GM10847 (cell line): ENCODE measurements around the gene PGPEP1.

Experiments used
- POLR2A ChIP-seq: IDR thresholded peaks from 2 replicates; pipeline ENCODE4 v1.6.1; 2011; ENCODE audit not compliant: insufficient read length; ENCODE audit errors: extremely low read depth

PGPEP1 gene

GRCh38 chr19:18340190-18340989 is at the start of gene PGPEP1:
TSS of gene PGPEP1 (plus strand) at chr19:18340598. CDS start at chr19:18340682, 84 bp downstream.
- peak; percentile 57 for TF ChIP-seq POLR2A

DNA sequence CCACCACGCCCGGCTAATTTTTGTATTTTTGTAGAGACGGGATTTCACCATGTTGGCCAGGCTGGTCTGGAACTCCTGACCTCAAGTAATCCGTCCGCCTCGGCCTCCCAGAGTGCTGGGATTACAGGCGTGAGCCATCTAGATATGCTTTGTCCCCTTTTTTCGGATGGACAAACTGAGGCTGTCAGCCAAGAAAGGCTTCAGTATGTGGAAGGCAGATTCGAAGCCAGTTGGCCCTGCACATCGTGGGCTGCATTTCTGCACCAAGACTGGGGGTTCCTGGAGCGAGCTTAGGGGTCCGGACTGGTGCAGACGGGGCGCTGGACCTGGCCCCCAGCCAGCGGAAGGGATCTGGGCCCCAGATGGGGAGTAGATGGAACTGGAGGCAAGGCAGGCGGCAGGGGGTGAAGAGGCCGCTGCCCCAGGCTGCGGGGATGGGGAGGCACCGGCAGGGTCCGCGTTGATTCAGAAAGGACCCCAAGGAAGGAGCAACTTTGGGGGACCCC is 49.3 kb upstream of the PGPEP1 start:
- no peak for TF ChIP-seq POLR2A

- TF ChIP-seq POLR2A, result peak; percentile 45
Observed at GRCh38 chr19:18291590-18292461, 48.6 kb upstream of the PGPEP1 start.

GRCh38 chr19:18292462-18292809 is 48.0 kb upstream of the PGPEP1 start:
- TF ChIP-seq POLR2A, result no peak

GRCh38 chr19:18292810-18293641 is 47.4 kb upstream of the PGPEP1 start:
- no peak for TF ChIP-seq POLR2A

DNA sequence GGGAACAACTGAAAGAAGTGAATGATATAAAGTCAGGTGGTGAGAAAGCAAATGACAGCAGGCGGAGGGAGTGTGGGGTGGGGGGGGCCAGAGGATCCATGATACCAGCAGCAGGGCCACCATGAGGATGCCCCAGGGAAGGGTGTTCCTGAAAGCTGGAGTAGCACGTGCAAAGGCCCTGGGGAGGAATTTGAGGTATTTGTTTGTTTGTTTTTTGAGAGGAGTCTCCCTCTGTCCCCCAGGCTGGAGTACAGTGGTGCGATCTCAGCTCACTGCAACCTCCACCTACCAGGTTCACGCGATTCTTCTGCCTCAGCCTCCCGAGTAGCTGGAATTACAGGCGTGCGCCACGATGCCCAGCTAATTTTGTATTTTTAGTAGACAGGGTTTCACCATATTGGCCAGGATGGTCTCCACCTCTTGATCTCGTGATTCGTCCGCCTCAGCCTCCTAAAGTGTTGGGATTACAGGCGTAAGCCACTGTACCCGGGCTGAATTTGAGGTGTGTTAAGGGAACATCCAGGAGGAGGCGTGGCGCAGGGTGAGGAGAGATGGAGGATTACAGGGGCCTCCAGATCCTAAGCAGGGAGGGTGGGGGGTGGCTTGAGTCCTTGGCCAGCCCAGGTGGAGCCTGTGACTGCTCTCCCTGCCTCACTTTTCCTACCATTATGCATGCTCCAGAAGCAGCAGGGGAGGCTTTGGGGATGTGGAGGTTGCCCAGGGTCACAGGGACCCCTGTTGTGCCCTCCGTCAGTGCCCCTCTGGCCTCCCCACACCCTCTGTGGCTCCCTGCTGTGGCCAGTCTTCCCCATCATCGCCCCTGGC is 46.5 kb upstream of the PGPEP1 start:
- TF ChIP-seq POLR2A, result no peak

GRCh38 chr19:18294467-18294864 is 45.9 kb upstream of the PGPEP1 start:
- no peak for TF ChIP-seq POLR2A

DNA sequence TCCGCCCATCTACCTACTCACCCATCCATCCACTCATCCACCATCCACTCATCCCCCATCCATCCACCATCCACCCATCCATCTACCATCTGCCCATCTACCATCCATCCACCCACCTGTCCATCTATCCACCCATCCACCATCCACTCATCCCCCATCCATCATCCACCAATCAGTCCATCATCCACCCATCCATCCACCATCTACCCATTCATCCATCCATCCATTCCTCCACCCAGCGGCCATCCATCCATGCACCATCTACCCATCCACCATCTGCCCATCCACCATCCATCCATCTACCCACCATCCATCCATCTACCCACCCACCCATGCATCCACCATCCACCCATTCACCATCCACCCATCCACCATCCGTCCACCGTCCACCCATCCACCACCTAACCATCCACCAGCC is 45.4 kb upstream of the PGPEP1 start:
- TF ChIP-seq POLR2A, result no peak

DNA sequence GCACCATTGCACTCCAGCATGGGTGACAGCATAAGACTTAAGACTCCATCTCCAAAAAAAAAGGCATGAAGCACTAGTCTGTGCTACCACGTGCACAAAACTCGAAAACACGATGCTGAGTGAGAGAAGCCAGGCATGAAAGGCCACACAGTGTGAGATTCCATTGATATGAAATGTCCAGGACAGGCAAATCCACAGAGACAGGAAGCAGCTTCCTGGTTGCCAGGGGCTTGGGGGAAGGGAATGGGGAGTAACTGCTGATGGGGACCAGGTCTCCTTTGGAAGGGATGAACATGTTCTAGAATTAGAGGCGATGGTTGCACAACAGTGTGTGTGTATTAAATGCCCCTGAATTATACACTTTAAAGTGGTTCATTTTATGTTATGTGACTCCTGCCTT is 43.1 kb upstream of the PGPEP1 start:
- no peak for TF ChIP-seq POLR2A

DNA sequence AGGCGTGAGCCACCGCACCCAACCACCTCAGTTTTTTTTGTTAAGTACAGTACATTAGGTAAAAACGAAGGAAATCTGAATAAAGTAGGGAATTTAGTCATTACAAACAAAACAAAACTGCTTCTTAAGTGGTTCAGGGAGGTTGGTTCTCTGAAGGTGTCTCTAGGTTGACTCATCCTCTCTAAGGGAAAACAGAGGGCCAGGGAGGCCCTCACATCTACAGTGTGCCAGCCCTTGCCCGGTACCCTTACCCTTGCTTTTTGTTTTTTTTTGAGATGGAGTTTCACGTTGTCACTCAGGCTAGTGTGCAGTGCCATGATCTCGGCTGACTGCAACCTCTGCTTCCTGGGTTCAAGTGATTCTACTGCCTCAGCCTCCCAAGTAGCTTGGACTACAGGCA is 41.8 kb upstream of the PGPEP1 start:
- no peak for TF ChIP-seq POLR2A

DNA sequence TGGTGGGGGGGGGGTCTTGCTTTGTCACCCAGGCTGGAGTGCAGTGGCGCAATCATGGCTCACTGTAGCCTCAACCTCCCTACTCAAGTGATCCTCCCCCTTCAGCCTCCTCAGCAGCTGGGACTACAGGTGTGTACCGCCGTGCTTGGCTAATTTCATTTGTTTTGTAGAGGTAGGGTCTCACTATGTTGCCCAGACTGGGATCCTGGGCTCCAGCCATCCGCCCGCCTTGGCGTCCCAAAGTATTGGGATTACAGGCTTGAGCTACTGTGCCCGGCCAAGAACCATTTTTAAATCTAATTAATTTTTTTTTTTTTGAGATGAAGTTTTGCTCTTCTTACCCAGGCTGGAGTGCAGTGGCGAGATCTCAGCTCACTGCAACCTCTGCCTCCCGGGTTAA is 40.7 kb upstream of the PGPEP1 start:
- TF ChIP-seq POLR2A, result no peak

- no peak for TF ChIP-seq POLR2A
Observed at GRCh38 chr19:18300930-18301717, 39.3 kb upstream of the PGPEP1 start.

DNA sequence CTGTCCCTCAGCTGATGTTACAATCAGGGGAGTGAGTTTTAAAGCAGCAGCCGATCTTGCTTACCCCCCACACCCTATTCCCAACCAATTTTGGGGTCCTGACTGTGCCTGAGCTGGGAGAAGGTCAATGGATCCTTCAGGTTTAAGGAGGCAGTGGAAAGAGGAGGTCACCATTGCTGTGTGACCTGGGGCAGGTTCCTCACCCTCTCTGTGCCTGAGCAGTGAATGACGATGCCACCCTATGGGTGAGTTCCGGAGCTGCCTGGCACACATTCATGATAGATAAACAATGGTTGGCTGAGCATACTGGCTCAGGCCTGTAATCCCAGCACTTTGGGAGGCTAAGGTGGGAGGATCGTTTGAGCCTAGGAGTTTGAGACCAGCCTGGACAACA is 38.7 kb upstream of the PGPEP1 start:
- TF ChIP-seq POLR2A, result no peak

DNA sequence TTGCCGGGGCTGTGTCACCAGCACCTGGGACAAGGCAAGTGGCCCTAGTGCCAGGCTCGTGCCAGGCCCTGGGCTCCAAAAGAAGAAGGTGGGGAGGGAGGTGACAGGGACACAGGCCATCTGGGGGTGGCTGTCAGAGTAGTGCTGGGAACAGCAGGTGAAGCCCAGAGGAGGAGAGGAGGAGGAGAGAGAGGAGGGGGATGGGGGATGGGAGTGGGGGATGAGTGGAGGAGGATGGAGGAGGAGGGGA is 36.3 kb upstream of the PGPEP1 start:
- TF ChIP-seq POLR2A, result no peak
